ENCODE results near the gene SERTM2.

- TF ChIP-seq CTCF (IDR thresholded peaks at IDR 0.05; ENCODE audit: control extremely low read depth in 1 of 3, insufficient read depth in 1 of 3, low read depth in 1 of 3, low read length in 3 of 3) (no peak), CHD2 (IDR thresholded peaks at IDR 0.05; ENCODE audit: low read length) (no peak), CBX5 (IDR thresholded peaks at IDR 0.05; ENCODE audit: low read depth, low read length) (no peak), POLR2AphosphoS5 (IDR thresholded peaks at IDR 0.05; ENCODE audit: low read depth, low read length) (no peak)
These were observed 50.4 kb downstream of the SERTM2 start for GRCh38 chrX:111561851-111562250.
